ENCODE results near the gene KIF5C. TPM values are rescaled to one million over a fixed set of nuclear protein-coding genes. Genes with fewer than 3 reads are reported as not detected.

KIF5C gene
- total and polyA plus RNA-seq, 4 donors, result 0.06 to 0.25 (median 0.14) TPM

- WGBS, result 6% methylated on average over 25 of the region's 25 CpGs
- DNase-seq (ENCODE audit: low spot score), result no peak
Measured at GRCh38 chr2:148876202-148876594, 1.2 kb downstream of the KIF5C start.

GRCh38 chr2:148876595-148877402 is 1.8 kb downstream of the KIF5C start:
- Histone ChIP-seq H3K27me3 (ENCODE audit: control insufficient read depth in 4 of 4, insufficient read depth in 4 of 4, low read length in 3 of 4) (peaks cover 2 to 14% (median 7%) of the 10 kb centered on the region in 4 donors), H3K4me1 (ENCODE audit: control insufficient read depth in 4 of 4, insufficient read depth in 4 of 4, low read length in 3 of 4) (peaks cover 6 to 14% (median 11%) of the 10 kb centered on the region in 4 donors), H3K4me3 (ENCODE audit: low read depth in 1 of 3, low read length in 3 of 3) (peak overlapping the region in 1 of 3 donors; percentile 21), H3K27ac (ENCODE audit: low read depth in 1 of 2, low read length in 2 of 2) (no peak overlapping the region), H3K9me3 (ENCODE audit: control insufficient read depth in 4 of 4, low read length in 3 of 4) (peaks cover 0 to 7% (median 5%) of the 10 kb centered on the region in 4 donors), H3K9ac (ENCODE audit: low read depth in 1 of 2, low read length in 2 of 2) (no peak overlapping the region), H3K36me3 (ENCODE audit: control insufficient read depth in 4 of 4, insufficient read depth in 3 of 4, low read depth in 1 of 4, low read length in 3 of 4) (no peaks in the 10 kb centered on the region)
- 9% methylated on average over 34 of the region's 34 CpGs for WGBS
- TF ChIP-seq JUND (IDR thresholded peaks at IDR 0.05) (peak in 1 of 2 donors; percentile 28), FOXA2 (IDR thresholded peaks at IDR 0.05) (no peak), NR2F2 (IDR thresholded peaks at IDR 0.05) (no peak), CTCF (IDR thresholded peaks at IDR 0.05; ENCODE audit: low read depth, low read length, missing input control) (no peak)
- DNase-seq (ENCODE audit: low spot score), result no peak

More at GRCh38 chr2:148876202-148876594, 1.2 kb downstream of the KIF5C start:
- Histone ChIP-seq H3K9ac (ENCODE audit: low read depth in 1 of 2, low read length in 2 of 2) (no peak overlapping the region), H3K4me1 (ENCODE audit: control insufficient read depth in 4 of 4, insufficient read depth in 4 of 4, low read length in 3 of 4) (peaks cover 6 to 14% (median 11%) of the 10 kb centered on the region in 4 donors), H3K27ac (ENCODE audit: low read depth in 1 of 2, low read length in 2 of 2) (no peak overlapping the region), H3K36me3 (ENCODE audit: control insufficient read depth in 4 of 4, insufficient read depth in 3 of 4, low read depth in 1 of 4, low read length in 3 of 4) (no peaks in the 10 kb centered on the region), H3K4me3 (ENCODE audit: low read depth in 1 of 3, low read length in 3 of 3) (peak overlapping the region in 1 of 3 donors; percentile 21), H3K9me3 (ENCODE audit: control insufficient read depth in 4 of 4, low read length in 3 of 4) (peaks cover 0 to 7% (median 5%) of the 10 kb centered on the region in 4 donors), H3K27me3 (ENCODE audit: control insufficient read depth in 4 of 4, insufficient read depth in 4 of 4, low read length in 3 of 4) (peaks cover 2 to 14% (median 7%) of the 10 kb centered on the region in 4 donors)
- TF ChIP-seq FOXA1 (IDR thresholded peaks at IDR 0.05) (no peak), FOXA2 (IDR thresholded peaks at IDR 0.05) (no peak), EGR1 (IDR thresholded peaks at IDR 0.05; ENCODE audit: low read depth in 2 of 2) (no peak), TAF1 (conservative IDR thresholded peaks at IDR 0.05) (no peak), JUND (IDR thresholded peaks at IDR 0.05) (no peak), CTCF (IDR thresholded peaks at IDR 0.05; ENCODE audit: low read depth, low read length, missing input control) (no peak), YY1 (IDR thresholded peaks at IDR 0.05) (no peak), HNF4G (IDR thresholded peaks at IDR 0.05) (no peak)

GRCh38 chr2:148877403-148877740 is 2.3 kb downstream of the KIF5C start:
- 53% methylated on average over 1 of the region's 1 CpG for WGBS
- peaks cover 2 to 14% (median 7%) of the 10 kb centered on the region in 4 donors for H3K27me3 ChIP-seq (ENCODE audit: control insufficient read depth in 4 of 4, insufficient read depth in 4 of 4, low read length in 3 of 4)
- TF ChIP-seq HNF4A (conservative IDR thresholded peaks at IDR 0.05), result no peak
- TF ChIP-seq MAX (IDR thresholded peaks at IDR 0.05), result no peak
- no peak for TF ChIP-seq RAD21 (IDR thresholded peaks at IDR 0.05)
- TF ChIP-seq SP1 (IDR thresholded peaks at IDR 0.05), result no peak
- TF ChIP-seq JUND (IDR thresholded peaks at IDR 0.05), result no peak
- no peak for TF ChIP-seq REST (IDR thresholded peaks at IDR 0.05)
- TF ChIP-seq ATF3 (IDR thresholded peaks at IDR 0.05), result no peak
- TF ChIP-seq FOXA2 (IDR thresholded peaks at IDR 0.05), result no peak
- H3K36me3 ChIP-seq (ENCODE audit: control insufficient read depth in 4 of 4, insufficient read depth in 3 of 4, low read depth in 1 of 4, low read length in 3 of 4), result no peaks in the 10 kb centered on the region
- no peak overlapping the region for H3K27ac ChIP-seq (ENCODE audit: low read depth in 1 of 2, low read length in 2 of 2)
- H3K4me1 ChIP-seq (ENCODE audit: control insufficient read depth in 4 of 4, insufficient read depth in 4 of 4, low read length in 3 of 4), result peaks cover 6 to 14% (median 11%) of the 10 kb centered on the region in 4 donors
- no peak for DNase-seq (ENCODE audit: low spot score)
- no peak overlapping the region for H3K9ac ChIP-seq (ENCODE audit: low read depth in 1 of 2, low read length in 2 of 2)
- no peak overlapping the region for H3K4me3 ChIP-seq (ENCODE audit: low read depth in 1 of 3, low read length in 3 of 3)
- H3K9me3 ChIP-seq (ENCODE audit: control insufficient read depth in 4 of 4, low read length in 3 of 4), result peaks cover 0 to 8% (median 6%) of the 10 kb centered on the region in 4 donors
